HG02885 (cell line): Measurements from ENCODE around the gene DPY19L2.
"Not testable (repeated sequence)": the region's sequence is repeated elsewhere in the genome, so short reads cannot be mapped to it uniquely, and the experiment has no call there.

ENCODE experiments used
- ATAC-seq: cut with Tn5 transposase; IDR thresholded peaks from one replicate; pipeline ENCODE4 v1.9.1; 2021; ENCODE audit warnings: mild to moderate bottlenecking; ENCODE audit not compliant: unreplicated experiment, poor library complexity

DPY19L2 gene

GRCh38 chr12:63668800-63669365, 590 bp upstream of the DPY19L2 start:
- ATAC-seq = peak; percentile 55

GRCh38 chr12:63663005-63663404, 5.3 kb downstream of the DPY19L2 start:
- ATAC-seq = not testable (repeated sequence)

- not testable (repeated sequence) for ATAC-seq
Measured at GRCh38 chr12:63658501-63658900, 9.8 kb downstream of the DPY19L2 start.

GRCh38 chr12:63656407-63656806, 11.9 kb downstream of the DPY19L2 start:
- not testable (repeated sequence) for ATAC-seq

GRCh38 chr12:63655543-63656257, 12.6 kb downstream of the DPY19L2 start:
- ATAC-seq = not testable (repeated sequence)

GRCh38 chr12:63654481-63654880, 13.8 kb downstream of the DPY19L2 start:
- not testable (repeated sequence) for ATAC-seq

GRCh38 chr12:63649517-63649916, 18.8 kb downstream of the DPY19L2 start:
- ATAC-seq = not testable (repeated sequence)

GRCh38 chr12:63643381-63644140, 24.7 kb downstream of the DPY19L2 start:
- ATAC-seq = not testable (repeated sequence)

GRCh38 chr12:63624258-63624657, 44.0 kb downstream of the DPY19L2 start:
- not testable (repeated sequence) for ATAC-seq

GRCh38 chr12:63615544-63615943, 52.7 kb downstream of the DPY19L2 start:
- not testable (repeated sequence) for ATAC-seq

- ATAC-seq = not testable (repeated sequence)
Measured at GRCh38 chr12:63611285-63611684, 57.0 kb downstream of the DPY19L2 start.

- ATAC-seq = not testable (repeated sequence)
Measured at GRCh38 chr12:63609281-63609680, 59.0 kb downstream of the DPY19L2 start.

GRCh38 chr12:63604985-63605384, 63.3 kb downstream of the DPY19L2 start:
- ATAC-seq = not testable (repeated sequence)

GRCh38 chr12:63594828-63595227, 73.5 kb downstream of the DPY19L2 start:
- not testable (repeated sequence) for ATAC-seq

GRCh38 chr12:63584426-63584825, 83.9 kb downstream of the DPY19L2 start:
- ATAC-seq = not testable (repeated sequence)

- ATAC-seq = not testable (repeated sequence)
Measured at GRCh38 chr12:63583289-63583688, 85.0 kb downstream of the DPY19L2 start.

GRCh38 chr12:63577631-63578030, 90.7 kb downstream of the DPY19L2 start:
- not testable (repeated sequence) for ATAC-seq

- ATAC-seq = not testable (repeated sequence)
Measured at GRCh38 chr12:63572038-63572437, 96.3 kb downstream of the DPY19L2 start.

GRCh38 chr12:63558445-63558844, 109.8 kb downstream of the DPY19L2 start:
- not testable (repeated sequence) for ATAC-seq

GRCh38 chr12:63551397-63551796, 116.9 kb downstream of the DPY19L2 start:
- not testable (repeated sequence) for ATAC-seq

GRCh38 chr12:63549034-63549433, 119.3 kb downstream of the DPY19L2 start:
- not testable (repeated sequence) for ATAC-seq
